Mucosa of descending colon (tissue), 3 donors: ENCODE measurements around the gene TERF2IP. TPM values are rescaled to one million over a fixed set of nuclear protein-coding genes. Genes with fewer than 3 reads are reported as not detected.

ENCODE experiments used
- ATAC-seq: fragments of 200-7000 bp; cut with Tn5 transposase; one replicate; pipeline ENCODE4 v1.9.1; 2020; ENCODE audit warnings: mild to moderate bottlenecking, moderate library complexity
- DNase-seq, 3 donors: peaks; one replicate each; pipeline ENCODE4 v3.0.0-alpha.2; 2020
- H3K36me3 ChIP-seq: fragments of 200-600 bp; one replicate; pipeline ENCODE4 v1.8.0; 2021; ENCODE audit warnings: low read depth, mild to moderate bottlenecking
- H3K4me1 ChIP-seq: fragments of 200-600 bp; one replicate; pipeline ENCODE4 v1.8.0; 2021; ENCODE audit warnings: low read depth, mild to moderate bottlenecking
- H3K4me3 ChIP-seq: fragments of 200-600 bp; one replicate; pipeline ENCODE4 v1.8.0; 2021; ENCODE audit warnings: mild to moderate bottlenecking
- H3K9me3 ChIP-seq: fragments of 200-600 bp; one replicate; pipeline ENCODE4 v1.8.0; 2021; ENCODE audit warnings: mild to moderate bottlenecking
- intact Hi-C, 2 donors: fragments of 100-400 bp; cut with DNase I in 1 of 2; cut with micrococcal nuclease in 1 of 2; formaldehyde crosslinking; loops; one replicate each; pipeline versions ENCODE4 v1.11.0 to v1.11.1; 2022; cut with DNase I, micrococcal nuclease
- long read RNA-seq, 2 donors: library from polyadenylated mRNA; unstranded; transcript quantifications; one replicate each; pipeline ENCODE4 v2.0.0, GENCODE V29; 2019 to 2021
- total RNA-seq, 3 donors: library from RNA; stranded (reverse); fragmentation: NEBNext Ultra II Directional in 2 of 3; extraction: Animal tissue kit (Norgen Biotek cat#: 25700) in 2 of 3; gene quantifications; one replicate each; pipeline versions ENCODE4 v1.2.1 to v1.2.4, GENCODE V29; 2021 to 2023
- TF ChIP-seq, protein P1 (sequence below): fragments of 200-600 bp; IDR thresholded peaks from one replicate; pipeline ENCODE4 v1.8.0; 2022; ENCODE audit warnings: antibody characterized with exemption, mild to moderate bottlenecking
- donor health status: DM: no; HTN: no; CAD: no; lungs with moderate emphysema.
- donor health status: DM: no; HTN: no; CAD: no.
- donor health status: DM: no; HTN: yes; CAD: no.

The TERF2IP gene, protein sequence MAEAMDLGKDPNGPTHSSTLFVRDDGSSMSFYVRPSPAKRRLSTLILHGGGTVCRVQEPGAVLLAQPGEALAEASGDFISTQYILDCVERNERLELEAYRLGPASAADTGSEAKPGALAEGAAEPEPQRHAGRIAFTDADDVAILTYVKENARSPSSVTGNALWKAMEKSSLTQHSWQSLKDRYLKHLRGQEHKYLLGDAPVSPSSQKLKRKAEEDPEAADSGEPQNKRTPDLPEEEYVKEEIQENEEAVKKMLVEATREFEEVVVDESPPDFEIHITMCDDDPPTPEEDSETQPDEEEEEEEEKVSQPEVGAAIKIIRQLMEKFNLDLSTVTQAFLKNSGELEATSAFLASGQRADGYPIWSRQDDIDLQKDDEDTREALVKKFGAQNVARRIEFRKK
- 10 to 100 TPM; 26.0 to 49.6 (median 27.7) TPM for total RNA-seq
- long read RNA-seq, donor 1, transcript TERF2IP-201 (3 exons, 2,118 nt), result major isoform, 148 of 160 reads
- long read RNA-seq, donor 1, partial matches to known transcripts, result 2 of 160 reads
- long read RNA-seq, donor 1, other reads (novel, unspliced or antisense), result 9 of 160 reads
- long read RNA-seq, donor 2, transcript TERF2IP-201 (3 exons, 2,118 nt), result major isoform, 35 of 43 reads
- long read RNA-seq, donor 2, partial matches to known transcripts, result 5 of 43 reads
- long read RNA-seq, donor 2, other reads (novel, unspliced or antisense), result 2 of 43 reads

DNA sequence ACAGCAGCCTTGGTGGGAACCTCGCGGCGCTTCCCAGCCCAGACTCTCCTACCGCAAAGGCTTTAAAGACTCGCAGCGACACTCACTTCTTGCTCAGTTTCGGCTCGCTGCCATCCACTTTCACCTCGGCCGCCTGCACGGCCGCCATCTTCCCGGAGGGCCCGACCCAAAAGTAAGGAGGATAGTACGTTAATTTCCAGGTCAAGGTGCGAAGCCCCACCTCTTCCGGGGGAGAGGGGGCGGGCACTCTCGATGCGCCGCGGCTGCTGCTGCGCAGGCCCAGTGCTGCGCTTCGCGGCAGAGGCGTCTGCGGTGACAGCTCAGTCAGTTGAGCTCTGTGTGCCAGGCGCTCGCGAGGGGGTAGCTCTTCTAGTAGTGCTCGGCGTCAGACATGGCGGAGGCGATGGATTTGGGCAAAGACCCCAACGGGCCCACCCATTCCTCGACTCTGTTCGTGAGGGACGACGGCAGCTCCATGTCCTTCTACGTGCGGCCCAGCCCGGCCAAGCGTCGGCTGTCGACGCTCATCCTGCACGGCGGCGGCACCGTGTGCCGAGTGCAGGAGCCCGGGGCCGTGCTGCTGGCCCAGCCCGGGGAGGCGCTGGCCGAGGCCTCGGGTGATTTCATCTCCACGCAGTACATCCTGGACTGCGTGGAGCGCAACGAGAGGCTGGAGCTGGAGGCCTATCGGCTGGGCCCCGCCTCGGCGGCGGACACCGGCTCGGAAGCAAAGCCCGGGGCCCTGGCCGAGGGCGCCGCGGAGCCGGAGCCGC is at the start of gene TERF2IP, which contains the start of gene KARS1:
Gene TERF2IP, plus strand, starts transcription at position 282 of the 773 bp plus-strand sequence. Its CDS starts 110 bp downstream, at position 392.
Gene KARS1, minus strand, starts transcription at position 174 of the 773 bp plus-strand sequence. Its CDS starts 26 bp downstream, at position 148.
- Histone ChIP-seq H3K9me3 (no peaks in the 10 kb centered on the region), H3K4me1 (peaks cover 35% of the 10 kb centered on the region), H3K36me3 (no peaks in the 10 kb centered on the region), H3K4me3 (peak within 1 kb of the TSS; percentile 99)
- intact Hi-C loops, result no loop called here
- TF ChIP-seq, protein P1, sequence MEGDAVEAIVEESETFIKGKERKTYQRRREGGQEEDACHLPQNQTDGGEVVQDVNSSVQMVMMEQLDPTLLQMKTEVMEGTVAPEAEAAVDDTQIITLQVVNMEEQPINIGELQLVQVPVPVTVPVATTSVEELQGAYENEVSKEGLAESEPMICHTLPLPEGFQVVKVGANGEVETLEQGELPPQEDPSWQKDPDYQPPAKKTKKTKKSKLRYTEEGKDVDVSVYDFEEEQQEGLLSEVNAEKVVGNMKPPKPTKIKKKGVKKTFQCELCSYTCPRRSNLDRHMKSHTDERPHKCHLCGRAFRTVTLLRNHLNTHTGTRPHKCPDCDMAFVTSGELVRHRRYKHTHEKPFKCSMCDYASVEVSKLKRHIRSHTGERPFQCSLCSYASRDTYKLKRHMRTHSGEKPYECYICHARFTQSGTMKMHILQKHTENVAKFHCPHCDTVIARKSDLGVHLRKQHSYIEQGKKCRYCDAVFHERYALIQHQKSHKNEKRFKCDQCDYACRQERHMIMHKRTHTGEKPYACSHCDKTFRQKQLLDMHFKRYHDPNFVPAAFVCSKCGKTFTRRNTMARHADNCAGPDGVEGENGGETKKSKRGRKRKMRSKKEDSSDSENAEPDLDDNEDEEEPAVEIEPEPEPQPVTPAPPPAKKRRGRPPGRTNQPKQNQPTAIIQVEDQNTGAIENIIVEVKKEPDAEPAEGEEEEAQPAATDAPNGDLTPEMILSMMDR, result no peak
- ATAC-seq (peak; percentile 98), DNase-seq (peak; percentile 95 to 97 (median 96))

DNA sequence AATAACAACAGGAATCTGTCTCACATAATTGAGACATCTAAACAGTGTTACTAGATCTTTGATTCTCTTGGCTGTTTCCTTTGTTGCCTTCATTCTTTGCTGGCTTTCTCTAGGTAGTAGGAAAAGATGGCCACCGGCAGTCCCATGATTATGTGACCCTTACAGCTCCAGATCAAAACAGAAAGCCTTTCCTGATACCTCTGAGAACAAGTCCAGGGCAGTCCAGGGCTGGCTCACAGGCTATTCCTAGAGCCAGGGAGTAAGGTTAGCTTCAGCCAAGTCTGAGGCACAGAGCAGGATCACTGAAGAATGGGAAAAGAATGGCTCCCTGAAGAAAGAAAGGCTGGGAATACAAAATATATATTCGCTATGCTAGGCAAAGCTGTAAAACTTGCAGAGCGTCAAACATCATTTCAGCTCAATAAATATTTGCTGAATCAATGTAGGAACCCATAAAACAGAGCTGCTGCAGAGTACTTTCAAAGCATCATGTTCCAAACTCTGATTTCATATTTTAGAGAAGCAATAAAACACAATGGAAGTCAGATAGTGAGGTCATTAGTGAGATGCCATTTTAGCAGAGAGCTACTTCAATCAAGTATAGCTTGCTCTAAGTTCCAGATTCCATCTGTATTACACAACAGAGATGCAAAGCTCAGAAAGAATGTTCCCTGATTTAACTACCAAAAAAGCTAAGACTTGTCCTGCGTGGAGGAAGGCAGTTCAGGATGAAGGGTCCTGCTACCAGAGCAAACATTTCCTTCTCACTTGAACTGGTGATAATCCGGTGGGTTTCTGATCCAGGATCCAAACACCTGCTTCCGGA is 47.9 kb upstream of the TERF2IP start:
- TF ChIP-seq, protein P1, result no peak
- ATAC-seq (peak; percentile 37), DNase-seq (no peak)
- H3K4me3 ChIP-seq, result no peak overlapping the region
- H3K36me3 ChIP-seq, result no peaks in the 10 kb centered on the region
- intact Hi-C loops, result no loop called here
- no peaks in the 10 kb centered on the region for H3K9me3 ChIP-seq
- H3K4me1 ChIP-seq, result no peaks in the 10 kb centered on the region

DNA sequence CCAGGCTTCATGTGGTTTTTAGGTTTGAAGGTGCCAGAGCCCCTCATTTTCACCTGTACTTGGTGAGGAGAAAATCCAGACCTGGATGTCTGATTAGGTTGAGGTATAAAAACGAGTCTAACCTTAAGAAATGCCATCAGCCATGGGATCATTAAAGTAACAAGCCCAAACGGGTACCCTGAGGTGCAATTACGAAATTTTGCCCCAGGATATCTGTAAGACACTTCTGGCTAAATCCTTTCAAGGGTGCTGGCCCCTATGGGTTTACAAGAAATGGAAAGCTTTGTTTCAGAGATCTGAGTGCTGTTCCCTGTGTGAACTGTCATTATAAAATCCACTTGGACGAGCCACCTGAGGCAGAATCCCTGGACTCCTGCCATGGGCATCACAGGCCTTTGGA is 44.3 kb upstream of the TERF2IP start:
- DNase-seq, result no peak
- intact Hi-C loops, result no loop called here
- no peaks in the 10 kb centered on the region for H3K36me3 ChIP-seq
- no peaks in the 10 kb centered on the region for H3K4me1 ChIP-seq
- H3K4me3 ChIP-seq, result no peak overlapping the region
- ATAC-seq, result no peak
- TF ChIP-seq, protein P1, result no peak
- no peaks in the 10 kb centered on the region for H3K9me3 ChIP-seq

DNA sequence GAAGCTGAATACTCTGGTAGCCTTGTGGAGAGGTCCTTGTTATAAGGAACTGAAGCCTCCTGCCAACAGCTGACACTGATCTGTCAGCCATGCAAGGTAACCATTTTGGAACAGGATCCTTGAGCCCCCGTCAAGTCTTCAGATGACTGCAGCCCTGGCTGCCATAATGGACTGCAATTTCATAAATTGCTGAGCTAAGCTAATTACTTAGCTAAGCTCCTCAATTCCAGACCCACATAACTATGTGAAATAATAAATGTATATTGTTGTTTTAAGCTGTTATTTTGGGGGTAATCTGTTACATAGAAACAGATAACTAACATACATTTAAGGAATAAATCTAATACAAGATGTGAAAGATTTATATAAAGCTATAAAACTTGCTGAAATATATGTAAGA is 41.1 kb upstream of the TERF2IP start:
- intact Hi-C loops, result no loop called here
- H3K9me3 ChIP-seq, result no peaks in the 10 kb centered on the region
- H3K36me3 ChIP-seq, result no peaks in the 10 kb centered on the region
- no peak overlapping the region for H3K4me3 ChIP-seq
- no peak for DNase-seq
- ATAC-seq, result no peak
- no peaks in the 10 kb centered on the region for H3K4me1 ChIP-seq
- TF ChIP-seq, protein P1, result no peak
